ENCODE results near the gene UBE2J2.

The UBE2J2 gene

DNA sequence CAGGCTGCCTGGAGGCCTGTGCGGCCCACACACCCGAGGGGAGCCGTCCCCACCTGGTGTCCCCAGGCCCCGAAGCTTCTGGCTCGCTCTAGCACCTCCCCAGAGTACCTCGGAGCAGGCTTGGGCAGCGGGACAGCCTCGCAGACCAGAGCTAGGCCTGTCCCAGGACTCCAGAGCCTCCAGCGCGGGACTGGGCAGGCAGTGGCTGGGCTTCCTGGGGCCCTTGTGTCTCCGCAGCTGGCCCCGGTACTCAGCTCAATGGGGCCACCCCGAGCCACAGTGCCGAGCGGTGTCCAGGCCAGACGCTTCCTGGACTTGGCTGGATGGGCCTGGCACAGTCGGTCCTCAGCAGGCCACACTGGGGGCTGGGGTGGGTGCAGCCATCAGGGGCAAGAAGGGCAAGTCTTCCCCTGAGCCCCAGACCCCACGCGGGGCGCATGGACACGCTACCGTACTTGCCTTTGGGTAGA lies 11.5 kb upstream of the UBE2J2 start:
- Histone ChIP-seq H3K27ac (no peak overlapping the region), H3K4me1 (peaks cover 3% of the 10 kb centered on the region), H2AFZ (no peak overlapping the region), H3K9ac (no peak overlapping the region), H3K9me3 (ENCODE audit: control insufficient read depth, low read length) (no peaks in the 10 kb centered on the region), H3K27me3 (ENCODE audit: control insufficient read depth, insufficient read depth, low read length) (no peaks in the 10 kb centered on the region), H3K4me3 (ENCODE audit: low read depth, low read length) (no peak overlapping the region), H3K36me3 (ENCODE audit: control insufficient read depth, insufficient read depth, low read length) (no peaks in the 10 kb centered on the region), H3K4me2 (ENCODE audit: low read length) (no peak overlapping the region), H3K79me2 (no peaks in the 10 kb centered on the region)
- TF ChIP-seq, protein P1, sequence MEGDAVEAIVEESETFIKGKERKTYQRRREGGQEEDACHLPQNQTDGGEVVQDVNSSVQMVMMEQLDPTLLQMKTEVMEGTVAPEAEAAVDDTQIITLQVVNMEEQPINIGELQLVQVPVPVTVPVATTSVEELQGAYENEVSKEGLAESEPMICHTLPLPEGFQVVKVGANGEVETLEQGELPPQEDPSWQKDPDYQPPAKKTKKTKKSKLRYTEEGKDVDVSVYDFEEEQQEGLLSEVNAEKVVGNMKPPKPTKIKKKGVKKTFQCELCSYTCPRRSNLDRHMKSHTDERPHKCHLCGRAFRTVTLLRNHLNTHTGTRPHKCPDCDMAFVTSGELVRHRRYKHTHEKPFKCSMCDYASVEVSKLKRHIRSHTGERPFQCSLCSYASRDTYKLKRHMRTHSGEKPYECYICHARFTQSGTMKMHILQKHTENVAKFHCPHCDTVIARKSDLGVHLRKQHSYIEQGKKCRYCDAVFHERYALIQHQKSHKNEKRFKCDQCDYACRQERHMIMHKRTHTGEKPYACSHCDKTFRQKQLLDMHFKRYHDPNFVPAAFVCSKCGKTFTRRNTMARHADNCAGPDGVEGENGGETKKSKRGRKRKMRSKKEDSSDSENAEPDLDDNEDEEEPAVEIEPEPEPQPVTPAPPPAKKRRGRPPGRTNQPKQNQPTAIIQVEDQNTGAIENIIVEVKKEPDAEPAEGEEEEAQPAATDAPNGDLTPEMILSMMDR (IDR thresholded peaks at IDR 0.05), result no peak

DNA sequence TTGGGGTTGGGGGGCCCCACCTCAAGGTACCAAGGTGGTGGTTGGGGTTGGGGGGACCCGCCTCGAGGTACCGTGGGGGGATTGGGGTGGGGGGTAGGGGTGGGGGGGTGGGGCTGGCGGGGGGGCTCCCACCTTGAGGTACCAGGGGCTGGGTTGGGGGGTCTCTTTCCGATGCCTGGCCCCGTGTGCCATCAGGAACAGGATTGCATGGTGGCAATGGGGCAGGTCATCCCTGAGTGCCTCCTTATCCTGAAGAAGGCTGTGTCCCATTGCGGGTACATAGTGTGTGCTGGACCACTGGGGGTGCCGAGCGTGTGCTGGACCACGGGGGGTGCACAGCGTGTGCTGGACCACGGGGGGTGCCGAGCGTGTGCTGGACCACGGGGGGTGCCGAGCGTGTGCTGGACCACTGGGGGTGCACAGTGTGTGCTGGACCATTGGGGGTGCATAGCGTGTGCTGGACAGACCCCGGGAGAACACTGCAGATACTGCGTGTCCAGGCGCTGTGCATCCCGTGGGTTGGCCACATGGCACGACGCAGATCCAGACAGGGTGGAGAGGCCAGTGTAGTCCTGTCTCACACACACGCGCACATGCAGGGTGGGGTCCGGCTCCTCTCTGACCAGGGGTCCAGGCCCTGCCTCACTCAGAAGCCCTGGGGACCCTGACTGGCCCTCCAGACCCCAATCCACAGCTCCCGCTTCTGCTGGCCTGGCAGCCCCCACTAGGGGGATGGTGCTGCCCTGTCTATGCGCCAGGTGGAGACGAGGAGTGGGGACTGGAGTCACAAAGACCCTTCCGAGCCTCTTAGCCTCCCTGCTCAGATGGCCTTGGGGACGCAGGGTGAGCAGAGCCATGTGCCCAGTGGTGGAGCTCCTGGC lies 10.8 kb upstream of the UBE2J2 start:
- no peak overlapping the region for H3K9ac ChIP-seq
- no peaks in the 10 kb centered on the region for H3K36me3 ChIP-seq (ENCODE audit: control insufficient read depth, insufficient read depth, low read length)
- no peak overlapping the region for H3K4me3 ChIP-seq (ENCODE audit: low read depth, low read length)
- H3K27ac ChIP-seq, result no peak overlapping the region
- no peak overlapping the region for H3K4me2 ChIP-seq (ENCODE audit: low read length)
- H3K9me3 ChIP-seq (ENCODE audit: control insufficient read depth, low read length), result no peaks in the 10 kb centered on the region
- H3K79me2 ChIP-seq, result no peaks in the 10 kb centered on the region
- TF ChIP-seq, protein P1 (IDR thresholded peaks at IDR 0.05), result no peak
- H3K27me3 ChIP-seq (ENCODE audit: control insufficient read depth, insufficient read depth, low read length), result no peaks in the 10 kb centered on the region
- no peak overlapping the region for H2AFZ ChIP-seq
- peaks cover 3% of the 10 kb centered on the region for H3K4me1 ChIP-seq

DNA sequence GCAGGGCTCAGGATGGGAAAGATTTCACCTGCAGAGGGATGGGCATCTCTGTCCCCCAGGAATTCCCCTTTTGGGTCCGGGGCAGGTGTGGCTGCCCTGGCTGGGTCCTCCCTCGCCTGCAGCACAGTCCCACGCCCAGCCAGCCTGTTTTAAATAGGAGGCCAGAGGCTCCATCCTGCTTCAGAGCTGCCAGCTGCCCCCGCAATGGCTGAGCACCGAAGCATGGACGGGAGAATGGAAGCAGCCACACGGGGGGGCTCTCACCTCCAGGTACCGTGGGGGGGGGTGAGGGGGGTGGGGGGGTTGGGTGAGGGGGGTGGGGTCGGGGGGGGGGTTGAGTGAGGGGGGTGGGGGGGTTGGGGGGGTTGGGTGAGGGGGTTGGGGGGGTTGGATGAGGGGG lies 10.2 kb upstream of the UBE2J2 start:
- TF ChIP-seq, protein P1 (IDR thresholded peaks at IDR 0.05), result no peak
- Histone ChIP-seq H3K27ac (no peak overlapping the region), H3K9me3 (ENCODE audit: control insufficient read depth, low read length) (no peaks in the 10 kb centered on the region), H3K36me3 (ENCODE audit: control insufficient read depth, insufficient read depth, low read length) (no peaks in the 10 kb centered on the region), H3K27me3 (ENCODE audit: control insufficient read depth, insufficient read depth, low read length) (no peaks in the 10 kb centered on the region), H3K9ac (no peak overlapping the region), H2AFZ (no peak overlapping the region), H3K4me1 (peaks cover 3% of the 10 kb centered on the region), H3K79me2 (no peaks in the 10 kb centered on the region), H3K4me3 (ENCODE audit: low read depth, low read length) (no peak overlapping the region), H3K4me2 (ENCODE audit: low read length) (no peak overlapping the region)

DNA sequence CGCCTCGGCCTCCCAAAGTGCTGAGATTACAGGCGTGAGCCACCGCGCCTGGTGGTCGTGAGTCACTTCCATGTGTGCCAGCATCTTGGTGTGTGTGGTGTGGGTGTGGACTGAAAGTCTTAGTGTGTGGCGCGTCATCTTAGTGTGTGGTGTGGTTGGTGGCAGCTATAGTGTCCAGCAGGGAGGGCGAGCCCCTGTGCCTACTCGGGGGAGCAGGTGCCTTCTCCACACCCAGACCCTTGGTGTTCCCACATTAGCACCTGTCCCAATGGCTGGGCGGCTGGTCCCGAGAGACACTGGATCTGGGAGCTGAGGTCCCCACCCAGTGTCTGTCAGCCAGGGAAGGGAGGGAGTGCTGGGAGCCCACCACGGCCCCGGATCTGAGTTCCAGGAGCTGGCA lies 9.3 kb upstream of the UBE2J2 start:
- no peak overlapping the region for H3K9ac ChIP-seq
- H3K27ac ChIP-seq, result no peak overlapping the region
- TF ChIP-seq, protein P1 (IDR thresholded peaks at IDR 0.05), result no peak
- H3K4me3 ChIP-seq (ENCODE audit: low read depth, low read length), result no peak overlapping the region
- no peaks in the 10 kb centered on the region for H3K36me3 ChIP-seq (ENCODE audit: control insufficient read depth, insufficient read depth, low read length)
- H3K9me3 ChIP-seq (ENCODE audit: control insufficient read depth, low read length), result no peaks in the 10 kb centered on the region
- H3K79me2 ChIP-seq, result no peaks in the 10 kb centered on the region
- H3K4me1 ChIP-seq, result peaks cover 3% of the 10 kb centered on the region
- H3K4me2 ChIP-seq (ENCODE audit: low read length), result no peak overlapping the region
- no peak overlapping the region for H2AFZ ChIP-seq
- H3K27me3 ChIP-seq (ENCODE audit: control insufficient read depth, insufficient read depth, low read length), result no peaks in the 10 kb centered on the region

All from parathyroid adenoma (tissue), 2 donors.